A549 treated with CORT108297 at 1 μM for 4 hours (cell line): ENCODE measurements around the gene KRTAP5-4. TPM values are rescaled to one million over a fixed set of nuclear protein-coding genes. Genes with fewer than 3 reads are reported as not detected.

Source experiments
- total RNA-seq: library from RNA; stranded (reverse); fragments of 200-300 nt; extraction: Qiagen RNA extraction; gene quantifications from 5 replicates; pipeline ENCODE4 v1.2.3, GENCODE V29; 2022

Gene KRTAP5-4, protein sequence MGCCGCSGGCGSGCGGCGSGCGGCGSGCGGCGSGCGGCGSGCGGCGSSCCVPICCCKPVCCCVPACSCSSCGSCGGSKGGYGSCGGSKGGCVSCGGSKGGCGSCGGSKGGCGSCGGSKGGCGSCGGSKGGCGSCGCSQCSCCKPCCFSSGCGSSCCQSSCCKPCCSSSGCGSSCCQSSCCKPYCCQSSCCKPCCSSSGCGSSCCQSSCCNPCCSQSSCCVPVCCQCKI
- total RNA-seq: not detected in 5 replicates

DNA sequence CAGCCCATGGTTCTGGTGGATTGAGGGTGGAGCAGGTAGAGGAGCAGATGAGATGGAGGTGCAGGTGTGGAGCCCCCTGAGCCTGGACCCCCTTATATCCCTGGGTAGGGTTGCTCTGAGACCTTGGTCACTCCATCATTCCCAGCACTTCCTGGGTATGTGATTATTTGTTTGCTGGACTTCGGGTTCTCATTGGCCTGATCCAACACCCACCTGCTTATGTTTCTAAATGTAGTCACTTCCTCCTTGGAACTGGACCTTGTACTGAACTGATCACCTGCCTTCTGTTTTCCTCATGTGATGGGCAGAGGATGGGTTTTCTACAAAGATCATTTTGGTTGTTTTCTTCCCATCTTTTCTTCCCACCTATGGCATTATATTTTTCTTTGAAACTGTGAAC lies at the start of gene KRTAP5-4:
Gene KRTAP5-4 (minus strand): TSS at position 53 of the 400 bp plus-strand sequence. CDS start 45 bp downstream, at position 8.

DNA sequence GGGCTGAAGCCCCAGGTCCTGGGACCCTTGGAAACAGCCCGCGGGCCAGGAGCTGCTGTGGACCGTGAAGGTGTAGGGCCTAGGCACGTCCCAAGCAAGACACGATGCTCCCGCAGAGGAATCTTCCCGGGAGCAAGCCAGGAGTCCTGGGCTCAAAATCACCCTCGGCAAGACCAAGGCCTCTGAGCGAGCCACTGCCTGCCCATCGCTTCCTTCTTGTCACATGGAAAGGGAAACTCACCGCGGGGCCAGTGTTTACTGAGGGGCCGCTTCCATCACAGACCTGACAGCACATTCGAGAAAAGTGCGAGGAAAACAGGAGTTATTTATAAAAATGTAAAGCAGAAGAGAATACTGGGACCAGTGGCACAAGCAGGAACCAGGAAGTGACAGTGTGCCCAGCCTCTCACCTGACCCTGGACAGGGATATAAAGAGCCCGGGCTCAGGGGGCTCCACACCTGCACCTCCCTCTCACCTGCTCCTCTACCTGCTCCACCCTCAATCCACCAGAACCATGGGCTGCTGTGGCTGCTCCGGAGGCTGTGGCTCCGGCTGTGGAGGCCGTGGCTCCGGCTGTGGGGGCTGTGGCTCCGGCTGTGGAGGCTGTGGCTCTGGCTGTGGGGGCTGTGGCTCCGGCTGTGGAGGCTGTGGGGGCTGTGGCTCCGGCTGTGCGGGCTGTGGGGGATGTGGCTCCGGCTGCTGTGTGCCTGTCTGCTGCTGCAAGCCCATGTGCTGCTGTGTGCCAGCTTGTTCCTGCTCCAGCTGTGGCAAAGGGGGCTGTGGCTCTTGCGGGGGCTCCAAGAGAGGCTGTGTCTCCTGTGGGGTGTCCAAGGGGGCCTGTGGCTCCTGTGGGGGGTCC lies 7.6 kb upstream of the KRTAP5-4 start, which contains the start of gene KRTAP5-5:
Gene KRTAP5-5 (plus strand): TSS at position 450 of the 860 bp plus-strand sequence. CDS start 66 bp downstream, at position 516.

DNA sequence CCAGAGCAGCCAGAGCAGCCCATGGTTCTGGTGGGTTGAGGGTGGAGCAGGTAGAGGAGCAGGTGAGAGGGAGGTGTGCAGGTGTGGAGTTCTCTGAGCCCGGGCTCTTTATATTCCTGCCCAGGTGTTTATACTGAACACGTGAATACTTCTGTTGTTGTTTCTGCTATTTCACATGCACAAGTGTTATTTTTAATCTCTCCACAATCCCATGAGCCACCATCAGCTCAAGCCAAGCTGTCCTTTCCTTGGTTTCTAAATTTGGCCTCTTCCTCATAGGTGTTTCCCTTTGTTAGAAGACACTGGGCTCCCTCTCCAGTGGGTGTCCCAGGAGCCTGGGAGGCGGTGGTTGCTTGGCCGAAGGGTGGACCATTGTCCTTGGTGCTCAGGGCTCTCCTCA lies 13.6 kb downstream of the KRTAP5-4 start, which contains the start of gene KRTAP5-3:
Gene KRTAP5-3 (minus strand): TSS at position 101 of the 400 bp plus-strand sequence. CDS start 78 bp downstream, at position 23.

DNA sequence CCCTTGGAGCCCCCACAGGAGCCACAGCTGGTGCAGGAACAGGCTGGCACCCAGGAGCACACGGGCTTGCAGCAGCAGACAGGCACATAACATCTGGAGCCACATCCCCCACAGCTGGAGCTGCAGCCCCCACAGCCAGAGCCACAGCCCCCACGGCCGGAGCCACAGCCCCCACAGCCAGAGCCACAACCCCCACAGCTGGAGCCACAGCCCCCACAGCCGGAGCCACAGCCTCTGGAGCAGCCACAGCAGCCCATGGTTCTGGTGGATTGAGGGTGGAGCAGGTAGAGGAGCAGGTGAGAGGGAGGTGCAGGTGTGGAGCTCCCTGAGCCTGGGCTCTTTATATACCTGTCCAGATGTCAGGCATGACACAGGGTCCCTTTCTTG lies 24.0 kb downstream of the KRTAP5-4 start, which contains the start of gene KRTAP5-2:
Gene KRTAP5-2 (minus strand): TSS at position 301 of the 387 bp plus-strand sequence. CDS start 44 bp downstream, at position 257.

DNA sequence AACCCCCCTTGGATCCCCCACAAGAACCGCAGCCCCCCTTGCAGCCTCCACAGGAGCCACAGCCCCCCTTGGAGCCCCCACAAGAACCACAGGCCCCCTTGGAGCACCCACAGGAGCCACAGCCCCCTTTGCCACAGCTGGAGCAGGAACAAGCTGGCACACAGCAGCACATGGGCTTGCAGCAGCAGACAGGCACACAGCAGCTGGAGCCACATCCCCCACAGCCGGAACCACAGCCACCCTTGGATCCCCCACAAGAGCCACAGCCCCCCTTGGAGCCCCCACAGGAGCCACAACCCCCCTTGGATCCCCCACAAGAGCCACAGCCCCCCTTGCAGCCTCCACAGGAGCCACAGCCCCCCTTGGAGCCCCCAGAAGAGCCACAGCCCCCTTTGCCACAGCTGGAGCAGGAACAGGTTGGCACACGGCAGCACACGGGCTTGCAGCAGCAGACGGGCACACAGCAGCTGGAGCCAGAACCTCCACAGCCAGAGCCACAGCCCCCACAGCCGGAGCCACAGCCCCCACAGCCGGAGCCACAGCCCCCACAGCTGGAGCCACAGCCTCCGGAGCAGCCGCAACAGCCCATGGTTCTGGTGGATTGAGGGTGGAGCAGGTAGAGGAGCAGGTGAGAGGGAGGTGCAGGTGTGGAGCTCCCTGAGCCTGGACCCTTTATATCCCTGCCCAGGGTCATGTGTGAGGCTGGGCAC lies 37.1 kb downstream of the KRTAP5-4 start, which contains the start of gene KRTAP5-1:
Gene KRTAP5-1 (minus strand): TSS at position 623 of the 710 bp plus-strand sequence. CDS start 34 bp downstream, at position 589.

DNA sequence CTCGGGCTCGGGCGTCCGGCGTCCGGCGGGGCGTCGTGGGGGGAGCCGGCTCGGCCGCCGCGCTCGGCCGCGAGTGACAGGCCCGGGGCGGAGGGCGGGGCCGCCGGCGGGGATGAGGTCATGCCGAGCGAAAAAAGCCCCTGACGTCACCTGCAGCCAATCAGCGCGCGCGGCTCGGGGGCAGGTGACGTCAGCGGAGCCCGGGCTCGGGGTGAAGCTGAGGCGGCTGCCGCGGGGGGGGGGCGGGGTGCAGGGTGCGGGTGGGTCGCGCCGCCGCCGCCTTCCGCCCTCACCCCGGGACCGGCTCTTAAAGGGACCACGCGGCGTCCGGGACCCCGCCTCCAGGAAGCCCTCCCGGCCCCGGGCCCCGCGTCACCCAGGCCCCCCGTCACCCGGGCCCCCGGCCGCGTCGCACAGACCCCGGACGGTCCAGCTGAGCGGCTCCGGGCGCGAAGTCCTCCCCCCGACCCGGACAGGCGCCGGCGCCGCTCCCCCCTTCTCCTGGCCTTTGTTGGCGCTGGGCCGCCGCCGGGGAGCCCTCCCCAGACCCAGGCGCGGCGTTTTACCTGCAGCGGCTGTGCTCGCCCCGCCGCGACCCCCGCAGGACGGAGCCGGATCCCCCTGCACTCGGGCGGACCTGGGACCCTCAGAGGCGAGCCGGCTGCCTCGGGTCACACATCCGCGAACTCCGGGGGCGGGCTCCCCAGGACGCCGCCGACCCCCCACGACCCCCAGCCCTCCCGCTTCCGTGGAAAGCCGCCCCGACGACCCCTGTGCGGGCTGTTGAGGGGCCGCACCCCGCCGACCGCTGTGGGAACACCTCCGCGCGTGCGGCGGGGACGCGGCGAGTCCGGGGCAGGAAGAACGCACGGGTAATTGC lies 49.5 kb downstream of the KRTAP5-4 start, which contains the start of gene DUSP8:
Gene DUSP8 (minus strand): TSS at position 75 of the 880 bp plus-strand sequence. CDS start 6,445 bp downstream, outside the sequence.

Other genes with a start within 250 kb of the KRTAP5-4 start
- gene BRSK2, start 232.2 kb downstream of the KRTAP5-4 start, total RNA-seq: 5.4 to 8.3 TPM (median 6.9 TPM) in 5 replicates
- 38.4 to 47.8 TPM (median 46.6 TPM) in 5 replicates for gene MOB2, start 135.4 kb downstream of the KRTAP5-4 start, total RNA-seq
- 1.2 to 2.5 TPM (median 1.3 TPM) in 5 replicates for gene DUSP8, start 49.9 kb downstream of the KRTAP5-4 start, total RNA-seq
- not detected in 5 replicates for gene KRTAP5-1, start 36.9 kb downstream of the KRTAP5-4 start, total RNA-seq
- not detected in 5 replicates for gene KRTAP5-2, start 23.8 kb downstream of the KRTAP5-4 start, total RNA-seq
- gene KRTAP5-3, start 13.7 kb downstream of the KRTAP5-4 start, total RNA-seq: not detected in 5 replicates
- not detected in 5 replicates for gene KRTAP5-5, start 7.6 kb upstream of the KRTAP5-4 start, total RNA-seq
- gene KRTAP5-6, start 75.1 kb upstream of the KRTAP5-4 start, total RNA-seq: not detected in 5 replicates
- 0.54 to 1.3 TPM (median 1.2 TPM) in 5 replicates for gene IFITM10, start 128.5 kb upstream of the KRTAP5-4 start, total RNA-seq
- gene CTSD, start 141.8 kb upstream of the KRTAP5-4 start, total RNA-seq: 335 to 563 TPM (median 509 TPM) in 5 replicates
- gene SYT8, start 212.9 kb upstream of the KRTAP5-4 start, total RNA-seq: 0.05 to 0.39 TPM (median 0.06 TPM) in 3 of 5 replicates, not detected in the others
- gene TNNI2, start 216.8 kb upstream of the KRTAP5-4 start, total RNA-seq: 0.25 TPM in 1 of 5 replicates, not detected in the others
- 0.55 to 2.7 TPM (median 1.6 TPM) in 5 replicates for gene LSP1, start 230.9 kb upstream of the KRTAP5-4 start, total RNA-seq